ENCODE results near the gene VPS37B.

Gene VPS37B

GRCh38 chr12:122865268-122866231 lies 30.4 kb downstream of the VPS37B start:
- DNase-seq (ENCODE audit: low read depth): no peak
- TF ChIP-seq, protein P1, sequence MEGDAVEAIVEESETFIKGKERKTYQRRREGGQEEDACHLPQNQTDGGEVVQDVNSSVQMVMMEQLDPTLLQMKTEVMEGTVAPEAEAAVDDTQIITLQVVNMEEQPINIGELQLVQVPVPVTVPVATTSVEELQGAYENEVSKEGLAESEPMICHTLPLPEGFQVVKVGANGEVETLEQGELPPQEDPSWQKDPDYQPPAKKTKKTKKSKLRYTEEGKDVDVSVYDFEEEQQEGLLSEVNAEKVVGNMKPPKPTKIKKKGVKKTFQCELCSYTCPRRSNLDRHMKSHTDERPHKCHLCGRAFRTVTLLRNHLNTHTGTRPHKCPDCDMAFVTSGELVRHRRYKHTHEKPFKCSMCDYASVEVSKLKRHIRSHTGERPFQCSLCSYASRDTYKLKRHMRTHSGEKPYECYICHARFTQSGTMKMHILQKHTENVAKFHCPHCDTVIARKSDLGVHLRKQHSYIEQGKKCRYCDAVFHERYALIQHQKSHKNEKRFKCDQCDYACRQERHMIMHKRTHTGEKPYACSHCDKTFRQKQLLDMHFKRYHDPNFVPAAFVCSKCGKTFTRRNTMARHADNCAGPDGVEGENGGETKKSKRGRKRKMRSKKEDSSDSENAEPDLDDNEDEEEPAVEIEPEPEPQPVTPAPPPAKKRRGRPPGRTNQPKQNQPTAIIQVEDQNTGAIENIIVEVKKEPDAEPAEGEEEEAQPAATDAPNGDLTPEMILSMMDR (conservative IDR thresholded peaks at IDR 0.05; ENCODE audit: control insufficient read depth, insufficient read depth, low read depth, low read length): peak; percentile 31

GRCh38 chr12:122864894-122865253 lies 31.1 kb downstream of the VPS37B start:
- DNase-seq (ENCODE audit: low read depth): no peak
- TF ChIP-seq, protein P1 (conservative IDR thresholded peaks at IDR 0.05; ENCODE audit: control insufficient read depth, insufficient read depth, low read depth, low read length): no peak
- H3K4me3 ChIP-seq (ENCODE audit: control insufficient read depth, low read depth, low read length): no peak overlapping the region

More at GRCh38 chr12:122865268-122866231, 30.4 kb downstream of the VPS37B start:
- H3K4me3 ChIP-seq (ENCODE audit: control insufficient read depth, low read depth, low read length): no peak overlapping the region

- H3K4me3 ChIP-seq (ENCODE audit: control insufficient read depth, low read depth, low read length): no peak overlapping the region
- TF ChIP-seq, protein P1 (conservative IDR thresholded peaks at IDR 0.05; ENCODE audit: control insufficient read depth, insufficient read depth, low read depth, low read length): no peak
- no peak for DNase-seq (ENCODE audit: low read depth)
Observed at GRCh38 chr12:122862872-122863701, 32.8 kb downstream of the VPS37B start.

DNA sequence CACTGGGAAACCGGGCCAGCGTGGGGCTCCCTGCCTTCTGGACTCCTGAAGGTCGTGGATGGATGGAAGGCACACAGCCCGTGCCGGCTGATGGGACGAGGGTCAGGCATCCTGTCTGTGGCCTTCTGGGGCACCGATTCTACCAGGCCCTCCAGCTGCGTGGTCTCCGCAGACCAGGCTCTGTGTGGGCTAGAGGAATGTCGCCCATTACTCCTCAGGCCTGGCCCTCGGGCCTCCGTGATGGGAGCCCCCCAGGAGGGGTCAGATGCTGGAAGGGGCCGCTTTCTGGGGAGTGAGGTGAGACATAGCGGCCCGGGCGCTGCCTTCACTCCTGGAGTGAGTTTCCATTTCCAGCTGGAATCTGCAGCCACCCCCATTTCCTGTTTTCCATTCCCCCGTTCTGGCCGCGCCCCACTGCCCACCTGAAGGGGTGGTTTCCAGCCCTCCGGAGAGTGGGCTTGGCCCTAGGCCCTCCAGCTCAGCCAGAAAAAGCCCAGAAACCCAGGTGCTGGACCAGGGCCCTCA lies 33.8 kb downstream of the VPS37B start:
- H3K4me3 ChIP-seq (ENCODE audit: control insufficient read depth, low read depth, low read length): no peak overlapping the region
- TF ChIP-seq, protein P1 (conservative IDR thresholded peaks at IDR 0.05; ENCODE audit: control insufficient read depth, insufficient read depth, low read depth, low read length): no peak
- DNase-seq (ENCODE audit: low read depth): no peak

DNA sequence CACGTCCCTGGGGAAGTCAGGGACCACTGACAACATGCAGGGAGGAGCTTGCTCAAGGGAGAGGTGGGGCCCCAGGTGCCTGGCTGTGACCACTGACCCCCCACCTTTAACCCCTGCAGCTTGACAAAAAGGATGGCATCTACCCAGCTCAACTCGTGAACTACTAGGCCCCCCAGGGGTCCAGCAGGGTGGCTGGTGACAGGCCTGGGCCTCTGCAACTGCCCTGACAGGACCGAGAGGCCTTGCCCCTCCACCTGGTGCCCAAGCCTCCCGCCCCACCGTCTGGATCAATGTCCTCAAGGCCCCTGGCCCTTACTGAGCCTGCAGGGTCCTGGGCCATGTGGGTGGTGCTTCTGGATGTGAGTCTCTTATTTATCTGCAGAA lies 34.3 kb downstream of the VPS37B start:
- no peak overlapping the region for H3K4me3 ChIP-seq (ENCODE audit: control insufficient read depth, low read depth, low read length)
- TF ChIP-seq, protein P1 (conservative IDR thresholded peaks at IDR 0.05; ENCODE audit: control insufficient read depth, insufficient read depth, low read depth, low read length): no peak

GRCh38 chr12:122860854-122861586 lies 34.9 kb downstream of the VPS37B start:
- H3K4me3 ChIP-seq (ENCODE audit: control insufficient read depth, low read depth, low read length): no peak overlapping the region
- TF ChIP-seq, protein P1 (conservative IDR thresholded peaks at IDR 0.05; ENCODE audit: control insufficient read depth, insufficient read depth, low read depth, low read length): no peak
- no peak for DNase-seq (ENCODE audit: low read depth)

More for the DNA sequence above, 34.3 kb downstream of the VPS37B start:
- no peak for DNase-seq (ENCODE audit: low read depth)
